Endothelial cell of umbilical vein (primary cell): Measurements from ENCODE around the gene P2RX3. TPM values are rescaled to one million over a fixed set of nuclear protein-coding genes. Genes with fewer than 3 reads are reported as not detected.
"Not testable (repeated sequence)": the region's sequence is repeated elsewhere in the genome, so short reads cannot be mapped to it uniquely, and the experiment has no call there.

Source experiments
- BruUV-seq: library from RNA; stranded (reverse); fragments of 400-500 nt; replicated peaks from 2 replicates; lab custom pipeline; 2021; lab: Mats Ljungman, UMichigan
- CTCF ChIA-PET: fragments of 300-600, 350-600 bp; sonication (Branson Sonifier 250); formaldehyde crosslinking; loops from one replicate; lab custom pipeline; 2021; ENCODE audit warnings: antibody characterized with exemption, inconsistent platforms; lab: Charles Lee
- POLR2A ChIA-PET: fragments of 300-600, 350-600 bp; sonication (Branson Sonifier 250); formaldehyde crosslinking; loops from one replicate; lab custom pipeline; 2021; ENCODE audit warnings: antibody characterized with exemption, inconsistent platforms; lab: Charles Lee
- DNase-seq: peaks from one replicate; pipeline ENCODE4 v3.0.0-alpha.2; 2011; ENCODE audit warnings: low read depth, low spot score
- FAIRE-seq: peaks from 2 replicates; lab custom pipeline; 2011; peaks lifted over from hg19 to GRCh38; lab: Jason Lieb, UNC
- H2AFZ ChIP-seq: 2 replicates; pipeline ENCODE4 v1.6.0; 2012; ENCODE audit warnings: low read depth, low read length, control low read depth, inconsistent platforms
- H3K27ac ChIP-seq: 2 replicates; pipeline ENCODE4 v1.5.1; 2011; ENCODE audit warnings: low read depth, mild to moderate bottlenecking, control low read depth, low read length, moderate library complexity; ENCODE audit not compliant: insufficient read depth
- H3K27me3 ChIP-seq, 2 experiments: 2 replicates each; pipeline versions ENCODE4 v1.6.0 to v1.6.1; 2011; ENCODE audit warnings: low read length in 2 of 2, mixed read lengths in 1 of 2; ENCODE audit not compliant: control insufficient read depth in 2 of 2, insufficient read depth in 2 of 2
- H3K36me3 ChIP-seq, 2 experiments: 2 replicates in 1 of 2; 3 replicates in 1 of 2; pipeline ENCODE4 v1.5.1; 2011; ENCODE audit warnings: low read length in 2 of 2, mild to moderate bottlenecking in 1 of 2, moderate library complexity in 1 of 2; ENCODE audit not compliant: control insufficient read depth in 2 of 2, insufficient read depth in 2 of 2; ENCODE audit errors: extremely low read depth in 1 of 2
- H3K4me1 ChIP-seq: 3 replicates; pipeline ENCODE4 v1.5.1; 2011; ENCODE audit warnings: mild to moderate bottlenecking, low read length; ENCODE audit not compliant: control insufficient read depth, insufficient read depth; ENCODE audit errors: extremely low read depth
- H3K4me2 ChIP-seq: 2 replicates; pipeline ENCODE4 v1.6.1; 2011; ENCODE audit warnings: low read length, control low read depth, mixed read lengths; ENCODE audit not compliant: insufficient read depth
- H3K4me3 ChIP-seq, 3 experiments: fragments of 200-600 bp in 1 of 3; sonication (generic), shearing (Covaris generic) in 1 of 3; replicated peaks in 1 of 3; 2 replicates each; pipeline ENCODE4 v1.5.1; 2011 to 2016; ENCODE audit warnings: control low read depth in 3 of 3, low read length in 3 of 3, mild to moderate bottlenecking in 2 of 3, inconsistent platforms in 1 of 3, low read depth in 1 of 3, moderate library complexity in 1 of 3; ENCODE audit not compliant: insufficient read depth in 1 of 3
- H3K79me2 ChIP-seq: 2 replicates; pipeline ENCODE4 v1.6.0; 2012; ENCODE audit warnings: low read length, inconsistent platforms; ENCODE audit not compliant: control insufficient read depth, insufficient read depth
- H3K9ac ChIP-seq: replicated peaks from 2 replicates; pipeline ENCODE3; 2011; ENCODE audit warnings: low read length, control low read depth; ENCODE audit not compliant: insufficient read depth; ENCODE audit errors: extremely low read depth
- H3K9me1 ChIP-seq: replicated peaks from 3 replicates; pipeline ENCODE4 v1.6.0; 2011; ENCODE audit warnings: mild to moderate bottlenecking, low read length; ENCODE audit not compliant: control insufficient read depth, insufficient read depth; ENCODE audit errors: extremely low read depth
- H3K9me3 ChIP-seq: replicated peaks from 2 replicates; pipeline ENCODE4 v1.5.1; 2012; ENCODE audit warnings: low read length, inconsistent platforms; ENCODE audit not compliant: control insufficient read depth, insufficient read depth
- H4K20me1 ChIP-seq: replicated peaks from 2 replicates; pipeline ENCODE3; 2011; ENCODE audit warnings: mild to moderate bottlenecking, low read length; ENCODE audit not compliant: control insufficient read depth, insufficient read depth; ENCODE audit errors: extremely low read depth
- EZH2 ChIP-seq: IDR thresholded peaks from 2 replicates; pipeline ENCODE4 v1.6.1; 2012; ENCODE audit warnings: borderline replicate concordance, low read depth, mild to moderate bottlenecking, moderate library complexity, low read length, inconsistent platforms; ENCODE audit not compliant: severe bottlenecking
- FOS ChIP-seq: IDR thresholded peaks from 2 replicates; pipeline ENCODE4 v1.6.1; 2011; ENCODE audit warnings: mild to moderate bottlenecking, low read length, moderate library complexity, borderline replicate concordance; ENCODE audit not compliant: insufficient read depth
- GATA2 ChIP-seq: IDR thresholded peaks from 2 replicates; pipeline ENCODE4 v1.7.0; 2011; ENCODE audit warnings: low read depth, mild to moderate bottlenecking, moderate library complexity, mixed read lengths, low read length; ENCODE audit not compliant: insufficient read length, insufficient read depth
- JUN ChIP-seq: IDR thresholded peaks from 2 replicates; pipeline ENCODE4 v1.6.1; 2011; ENCODE audit warnings: borderline replicate concordance, low read depth; ENCODE audit not compliant: insufficient read length, insufficient read depth
- MYC ChIP-seq: IDR thresholded peaks from one replicate; pipeline ENCODE4 v1.6.1; 2011; ENCODE audit warnings: mild to moderate bottlenecking, low read depth, low read length
- POLR2A ChIP-seq: IDR thresholded peaks from 2 replicates; pipeline ENCODE4 v1.6.1; 2012; ENCODE audit warnings: low read depth, mild to moderate bottlenecking, control low read depth, low read length
- POLR2AphosphoS5 ChIP-seq: IDR thresholded peaks from 2 replicates; pipeline ENCODE4 v1.6.1; 2012; ENCODE audit warnings: low read depth, mild to moderate bottlenecking, control low read depth, low read length, moderate library complexity; ENCODE audit not compliant: insufficient read depth
- dilution Hi-C: fragments of 300-500 bp; cut with MboI; formaldehyde crosslinking; loops from one replicate; pipeline ENCODE4 v1.15.0; 2019; ENCODE audit warnings: low sequenced_read_pairs; ENCODE audit not compliant: extremely low pct_ligation_motif_present
- intact Hi-C: fragments of 100-400 bp; cut with micrococcal nuclease; formaldehyde crosslinking; loops from one replicate; pipeline ENCODE4 v1.10.0; 2022
- polyA plus RNA-seq, 4 experiments: library from polyadenylated mRNA; depleted of rRNA in 3 of 4; stranded (reverse) in 3 of 4; unstranded in 1 of 4; fragments of >200 nt; gene quantifications; 2 replicates each; pipeline versions ENCODE4 v1.2.1 to v1.2.3, GENCODE V29; 2011 to 2012; ENCODE audit warnings: missing spikeins in 1 of 4
- total RNA-seq: library from RNA; stranded (reverse); gene quantifications from 2 replicates; pipeline ENCODE4 v1.2.3, GENCODE V29; 2021
- TF ChIP-seq, protein P1 (sequence below): IDR thresholded peaks from 2 replicates; pipeline ENCODE4 v1.6.1; 2011; ENCODE audit not compliant: insufficient read depth, insufficient read length
- TF ChIP-seq, protein P2 (sequence below), 2 donors: IDR thresholded peaks; 1 replicate in 1 of 2; 2 replicates in 1 of 2; pipeline ENCODE4 v1.5.1; 2011; ENCODE audit warnings: low read length in 2 of 2, mild to moderate bottlenecking in 2 of 2, moderate library complexity in 2 of 2, control low read depth in 1 of 2, inconsistent platforms in 1 of 2, low read depth in 1 of 2; ENCODE audit not compliant: insufficient read depth in 1 of 2; ENCODE audit errors: extremely low read depth in 1 of 2

Gene P2RX3
- total and polyA plus RNA-seq, 2 donors (not counting 3 experiments of a cell fraction or from before 2014, with no cell fraction given) = not detected

DNA sequence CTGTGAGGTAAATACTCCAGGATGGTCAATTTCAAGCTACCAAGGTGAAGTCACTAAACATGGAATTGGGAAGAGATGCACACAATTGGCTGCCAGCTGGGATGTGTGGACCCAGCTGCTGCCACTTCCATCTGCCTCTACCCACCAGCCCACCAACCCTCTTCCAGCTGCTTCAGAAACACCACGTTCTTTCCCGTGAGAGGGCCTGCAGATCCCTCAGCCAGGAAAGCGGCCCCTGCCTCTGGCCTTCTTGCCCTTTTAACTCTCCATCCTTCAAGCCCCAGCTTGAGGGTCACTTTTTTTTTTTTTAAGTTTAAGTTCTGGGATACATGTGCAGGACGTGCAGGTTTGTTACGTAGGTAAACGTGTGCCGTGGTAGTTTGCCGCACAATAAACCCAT, 22.8 kb downstream of the P2RX3 start:
- CTCF ChIA-PET = interaction anchor here (0.8 to 1.4 kb wide), 7 partner anchors 9 to 132 kb away, joined by 3 to 5 read pairs (median 3); partner anchors contain the start of gene RTN4RL2
- Histone ChIP-seq H3K9me1 (no peaks in the 10 kb centered on the region), H4K20me1 (no peaks in the 10 kb centered on the region), H3K79me2 (no peaks in the 10 kb centered on the region), H3K4me3 (no peak overlapping the region), H3K9ac (no peak overlapping the region), H3K27me3 (peaks cover 0 to 7% of the 10 kb centered on the region in 2 experiments), H3K9me3 (no peaks in the 10 kb centered on the region), H2AFZ (no peak overlapping the region), H3K4me1 (no peaks in the 10 kb centered on the region), H3K4me2 (no peak overlapping the region), H3K36me3 (no peaks in the 10 kb centered on the region), H3K27ac (no peak overlapping the region)
- no peak for FAIRE-seq
- BruUV-seq = no TSS peak
- intact Hi-C loops (no loop called here), dilution Hi-C loops (no loop called here)
- DNase-seq = no peak
- POLR2A ChIA-PET = no interaction called here
- no peak for TF ChIP-seq GATA2
- no peak for TF ChIP-seq JUN
- no peak for TF ChIP-seq EZH2
- TF ChIP-seq, protein P1, sequence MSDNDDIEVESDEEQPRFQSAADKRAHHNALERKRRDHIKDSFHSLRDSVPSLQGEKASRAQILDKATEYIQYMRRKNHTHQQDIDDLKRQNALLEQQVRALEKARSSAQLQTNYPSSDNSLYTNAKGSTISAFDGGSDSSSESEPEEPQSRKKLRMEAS = no peak
- TF ChIP-seq FOS = no peak
- TF ChIP-seq, protein P2, sequence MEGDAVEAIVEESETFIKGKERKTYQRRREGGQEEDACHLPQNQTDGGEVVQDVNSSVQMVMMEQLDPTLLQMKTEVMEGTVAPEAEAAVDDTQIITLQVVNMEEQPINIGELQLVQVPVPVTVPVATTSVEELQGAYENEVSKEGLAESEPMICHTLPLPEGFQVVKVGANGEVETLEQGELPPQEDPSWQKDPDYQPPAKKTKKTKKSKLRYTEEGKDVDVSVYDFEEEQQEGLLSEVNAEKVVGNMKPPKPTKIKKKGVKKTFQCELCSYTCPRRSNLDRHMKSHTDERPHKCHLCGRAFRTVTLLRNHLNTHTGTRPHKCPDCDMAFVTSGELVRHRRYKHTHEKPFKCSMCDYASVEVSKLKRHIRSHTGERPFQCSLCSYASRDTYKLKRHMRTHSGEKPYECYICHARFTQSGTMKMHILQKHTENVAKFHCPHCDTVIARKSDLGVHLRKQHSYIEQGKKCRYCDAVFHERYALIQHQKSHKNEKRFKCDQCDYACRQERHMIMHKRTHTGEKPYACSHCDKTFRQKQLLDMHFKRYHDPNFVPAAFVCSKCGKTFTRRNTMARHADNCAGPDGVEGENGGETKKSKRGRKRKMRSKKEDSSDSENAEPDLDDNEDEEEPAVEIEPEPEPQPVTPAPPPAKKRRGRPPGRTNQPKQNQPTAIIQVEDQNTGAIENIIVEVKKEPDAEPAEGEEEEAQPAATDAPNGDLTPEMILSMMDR (IDR thresholded peaks at IDR 0.05; ENCODE audit: extremely low read depth in 1 of 2, insufficient read depth in 1 of 2, low read depth in 1 of 2, low read length in 2 of 2) = no peak
- no peak for TF ChIP-seq POLR2A
- TF ChIP-seq MYC = no peak
- TF ChIP-seq POLR2AphosphoS5 = no peak

- H2AFZ ChIP-seq, H3K36me3 ChIP-seq, H3K27me3 ChIP-seq, H3K27ac ChIP-seq, H3K9me1 ChIP-seq, H3K4me1 ChIP-seq, H3K79me2 ChIP-seq, H4K20me1 ChIP-seq, FAIRE-seq, intact Hi-C loops, dilution Hi-C loops, DNase-seq, H3K4me3 ChIP-seq, H3K9me3 ChIP-seq, H3K4me2 ChIP-seq, BruUV-seq, H3K9ac ChIP-seq, POLR2A ChIA-PET: not testable (repeated sequence)
- CTCF ChIA-PET = interaction anchor here (1.1 to 1.4 kb wide), 2 partner anchors 18 to 96 kb away, joined by 3 to 5 read pairs; no protein-coding TSS in a partner anchor
These were observed 23.3 kb downstream of the P2RX3 start for GRCh38 chr11:57361420-57361819.
